Urothelium cell line (cell line): ENCODE measurements around the gene SETD3.

Experiments used
- DNase-seq: peaks from one replicate; pipeline ENCODE4 v3.0.0; 2011; ENCODE audit warnings: low spot score, mixed read lengths
- FAIRE-seq: peaks from 2 replicates; lab custom pipeline; 2011; peaks lifted over from hg19 to GRCh38; lab: Jason Lieb, UNC

Gene SETD3

GRCh38 chr14:99401211-99401610, 79.4 kb downstream of the SETD3 start:
- DNase-seq = no peak

GRCh38 chr14:99397698-99398097, 83.0 kb downstream of the SETD3 start:
- FAIRE-seq (no peak), DNase-seq (no peak)

More at GRCh38 chr14:99401211-99401610, 79.4 kb downstream of the SETD3 start:
- no peak for FAIRE-seq

- DNase-seq (peak; percentile 61), FAIRE-seq (no peak)
Observed at GRCh38 chr14:99395909-99396530, 84.6 kb downstream of the SETD3 start.

GRCh38 chr14:99394602-99395156, 86.0 kb downstream of the SETD3 start:
- DNase-seq (no peak), FAIRE-seq (no peak)

- DNase-seq = peak; percentile 44
- FAIRE-seq = no peak
Observed at GRCh38 chr14:99393059-99393655, 87.5 kb downstream of the SETD3 start.

- FAIRE-seq (no peak), DNase-seq (no peak)
Observed at GRCh38 chr14:99391671-99392070, 89.0 kb downstream of the SETD3 start.

- FAIRE-seq (no peak), DNase-seq (peak; percentile 60)
Observed at GRCh38 chr14:99389174-99389826, 91.4 kb downstream of the SETD3 start.

- DNase-seq = no peak
- no peak for FAIRE-seq
Observed at GRCh38 chr14:99388286-99388685, 92.4 kb downstream of the SETD3 start.

GRCh38 chr14:99387880-99388279, 92.8 kb downstream of the SETD3 start:
- no peak for FAIRE-seq

GRCh38 chr14:99384450-99385417, 95.9 kb downstream of the SETD3 start:
- no peak for FAIRE-seq
- DNase-seq = no peak

More at GRCh38 chr14:99387880-99388279, 92.8 kb downstream of the SETD3 start:
- DNase-seq = no peak

GRCh38 chr14:99383472-99384449, 96.9 kb downstream of the SETD3 start:
- FAIRE-seq (no peak), DNase-seq (no peak)

- FAIRE-seq (no peak), DNase-seq (no peak)
Observed at GRCh38 chr14:99382781-99383471, 97.7 kb downstream of the SETD3 start.

GRCh38 chr14:99382071-99382470, 98.6 kb downstream of the SETD3 start:
- FAIRE-seq (no peak), DNase-seq (no peak)

GRCh38 chr14:99381688-99382060, 99.0 kb downstream of the SETD3 start:
- FAIRE-seq = no peak
- DNase-seq = no peak

GRCh38 chr14:99380991-99381687, 99.5 kb downstream of the SETD3 start:
- DNase-seq (no peak), FAIRE-seq (no peak)

- DNase-seq (no peak), FAIRE-seq (no peak)
Observed at GRCh38 chr14:99380402-99380801, 100.3 kb downstream of the SETD3 start.

GRCh38 chr14:99378782-99379214, 101.9 kb downstream of the SETD3 start:
- FAIRE-seq (no peak), DNase-seq (peak; percentile 82)

- FAIRE-seq (no peak), DNase-seq (no peak)
Observed at GRCh38 chr14:99377951-99378350, 102.7 kb downstream of the SETD3 start.
